Endothelial cell (in vitro differentiated cells): ENCODE data around the gene CYTH1. TPM values are rescaled to one million over a fixed set of nuclear protein-coding genes. Genes with fewer than 3 reads are reported as not detected.

ENCODE experiments used
- DNase-seq: peaks from one replicate; pipeline ENCODE4 v3.0.0; 2021; ENCODE audit warnings: low spot score
- H3K27ac Mint-ChIP-seq: one replicate; pipeline ENCODE4 v1.8.0; 2021; ENCODE audit warnings: mixed read lengths, inconsistent platforms; ENCODE audit not compliant: unreplicated experiment
- H3K27me3 Mint-ChIP-seq: one replicate; pipeline ENCODE4 v1.8.0; 2021; ENCODE audit warnings: mild to moderate bottlenecking, moderate library complexity, mixed read lengths, inconsistent platforms; ENCODE audit not compliant: unreplicated experiment
- H3K36me3 Mint-ChIP-seq: one replicate; pipeline ENCODE4 v1.8.0; 2021; ENCODE audit warnings: mild to moderate bottlenecking, low read depth, mixed read lengths, inconsistent platforms; ENCODE audit not compliant: unreplicated experiment
- H3K4me1 Mint-ChIP-seq: one replicate; pipeline ENCODE4 v1.8.0; 2021; ENCODE audit warnings: mild to moderate bottlenecking, mixed read lengths, inconsistent platforms; ENCODE audit not compliant: unreplicated experiment
- H3K4me3 Mint-ChIP-seq: one replicate; pipeline ENCODE4 v1.8.0; 2021; ENCODE audit warnings: mild to moderate bottlenecking, mixed read lengths, inconsistent platforms; ENCODE audit not compliant: unreplicated experiment
- H3K9me3 Mint-ChIP-seq: one replicate; pipeline ENCODE4 v1.8.0; 2021; ENCODE audit warnings: mixed read lengths, inconsistent platforms; ENCODE audit not compliant: unreplicated experiment
- CTCF ChIP-seq: fragments of 200-600 bp; sonication (generic); IDR thresholded peaks from one replicate; pipeline ENCODE4 v1.5.0; 2021; ENCODE audit warnings: antibody characterized with exemption; ENCODE audit not compliant: unreplicated experiment
- total RNA-seq: library from RNA; stranded (reverse); fragmentation: NEBNext Ultra II Directional; extraction: Animal tissue kit (Norgen Biotek cat#: 25700); gene quantifications from one replicate; pipeline ENCODE4 v1.2.1, GENCODE V29; 2021; ENCODE audit not compliant: unreplicated experiment

Gene CYTH1
- total RNA-seq, 1 donor from 2014 or later, result 73.3 TPM

GRCh38 chr17:78648293-78648692 lies 133.8 kb downstream of the CYTH1 start:
- no peaks in the 10 kb centered on the region for H3K9me3 Mint-ChIP-seq
- no peak for TF ChIP-seq CTCF
- peaks cover 17% of the 10 kb centered on the region for H3K4me1 Mint-ChIP-seq
- H3K27ac Mint-ChIP-seq, result no peak overlapping the region
- DNase-seq, result no peak
- H3K27me3 Mint-ChIP-seq, result no peaks in the 10 kb centered on the region
- H3K36me3 Mint-ChIP-seq, result no peaks in the 10 kb centered on the region
- H3K4me3 Mint-ChIP-seq, result no peak overlapping the region

GRCh38 chr17:78647032-78647431 lies 135.0 kb downstream of the CYTH1 start:
- DNase-seq, result no peak
- no peak for TF ChIP-seq CTCF
- Mint-ChIP-seq H3K9me3 (no peaks in the 10 kb centered on the region), H3K4me3 (no peak overlapping the region), H3K27me3 (peaks cover 2% of the 10 kb centered on the region), H3K36me3 (no peaks in the 10 kb centered on the region), H3K4me1 (peaks cover 17% of the 10 kb centered on the region), H3K27ac (peak overlapping the region; percentile 13)

GRCh38 chr17:78645421-78646295 lies 136.4 kb downstream of the CYTH1 start:
- no peak overlapping the region for H3K4me3 Mint-ChIP-seq
- TF ChIP-seq CTCF, result no peak
- H3K27me3 Mint-ChIP-seq, result peaks cover 2% of the 10 kb centered on the region
- peak overlapping the region; percentile 12 for H3K27ac Mint-ChIP-seq
- no peaks in the 10 kb centered on the region for H3K36me3 Mint-ChIP-seq
- H3K4me1 Mint-ChIP-seq, result peaks cover 17% of the 10 kb centered on the region
- DNase-seq, result peak; percentile 20
- no peaks in the 10 kb centered on the region for H3K9me3 Mint-ChIP-seq

- H3K27me3 Mint-ChIP-seq, result peaks cover 2% of the 10 kb centered on the region
- no peak for TF ChIP-seq CTCF
- H3K9me3 Mint-ChIP-seq, result no peaks in the 10 kb centered on the region
- no peak overlapping the region for H3K4me3 Mint-ChIP-seq
- peaks cover 17% of the 10 kb centered on the region for H3K4me1 Mint-ChIP-seq
- H3K36me3 Mint-ChIP-seq, result no peaks in the 10 kb centered on the region
- DNase-seq, result no peak
- H3K27ac Mint-ChIP-seq, result no peak overlapping the region
Measured at GRCh38 chr17:78644931-78645351, 137.1 kb downstream of the CYTH1 start.

- H3K4me3 Mint-ChIP-seq, result no peak overlapping the region
- no peaks in the 10 kb centered on the region for H3K9me3 Mint-ChIP-seq
- H3K27me3 Mint-ChIP-seq, result peaks cover 2% of the 10 kb centered on the region
- no peak overlapping the region for H3K27ac Mint-ChIP-seq
- DNase-seq, result no peak
- peaks cover 17% of the 10 kb centered on the region for H3K4me1 Mint-ChIP-seq
- no peak for TF ChIP-seq CTCF
- no peaks in the 10 kb centered on the region for H3K36me3 Mint-ChIP-seq
Measured at GRCh38 chr17:78644224-78644623, 137.8 kb downstream of the CYTH1 start.
